GM12864 (cell line): ENCODE results near the gene PCNX2.

Experiments used
- DNase-seq: peaks from one replicate; pipeline ENCODE4 v3.0.0-alpha.2; 2011; ENCODE audit warnings: low read depth
- H3K4me3 ChIP-seq: 2 replicates; pipeline ENCODE4 v1.5.1; 2011; ENCODE audit warnings: mild to moderate bottlenecking, low read depth, low read length, control low read depth
- TF ChIP-seq, protein P1 (sequence below): IDR thresholded peaks from 2 replicates; pipeline ENCODE4 v1.5.1; 2011; ENCODE audit warnings: low read depth, mild to moderate bottlenecking, moderate library complexity, low read length, control low read depth, inconsistent platforms; ENCODE audit errors: missing control alignments

The PCNX2 gene

DNA sequence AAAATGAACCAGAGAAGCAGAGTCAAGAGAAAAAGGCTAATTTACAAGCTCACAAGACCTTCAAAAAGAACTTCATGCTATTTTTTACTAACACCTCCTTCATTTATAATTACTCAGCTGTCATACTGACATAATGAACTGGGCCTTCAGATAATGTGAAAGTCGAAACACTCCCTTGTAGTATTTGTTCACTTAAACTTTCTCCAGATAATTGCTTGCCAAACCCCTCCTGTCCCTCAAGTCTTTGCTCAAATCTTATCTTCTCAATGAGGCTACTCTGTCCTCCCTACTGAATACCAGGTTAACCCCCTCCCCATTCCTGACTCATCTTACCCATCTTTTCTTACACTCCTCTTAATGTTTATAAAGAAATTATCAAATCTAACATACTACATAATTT lies 20.9 kb upstream of the PCNX2 start:
- no peak overlapping the region for H3K4me3 ChIP-seq
- TF ChIP-seq, protein P1, sequence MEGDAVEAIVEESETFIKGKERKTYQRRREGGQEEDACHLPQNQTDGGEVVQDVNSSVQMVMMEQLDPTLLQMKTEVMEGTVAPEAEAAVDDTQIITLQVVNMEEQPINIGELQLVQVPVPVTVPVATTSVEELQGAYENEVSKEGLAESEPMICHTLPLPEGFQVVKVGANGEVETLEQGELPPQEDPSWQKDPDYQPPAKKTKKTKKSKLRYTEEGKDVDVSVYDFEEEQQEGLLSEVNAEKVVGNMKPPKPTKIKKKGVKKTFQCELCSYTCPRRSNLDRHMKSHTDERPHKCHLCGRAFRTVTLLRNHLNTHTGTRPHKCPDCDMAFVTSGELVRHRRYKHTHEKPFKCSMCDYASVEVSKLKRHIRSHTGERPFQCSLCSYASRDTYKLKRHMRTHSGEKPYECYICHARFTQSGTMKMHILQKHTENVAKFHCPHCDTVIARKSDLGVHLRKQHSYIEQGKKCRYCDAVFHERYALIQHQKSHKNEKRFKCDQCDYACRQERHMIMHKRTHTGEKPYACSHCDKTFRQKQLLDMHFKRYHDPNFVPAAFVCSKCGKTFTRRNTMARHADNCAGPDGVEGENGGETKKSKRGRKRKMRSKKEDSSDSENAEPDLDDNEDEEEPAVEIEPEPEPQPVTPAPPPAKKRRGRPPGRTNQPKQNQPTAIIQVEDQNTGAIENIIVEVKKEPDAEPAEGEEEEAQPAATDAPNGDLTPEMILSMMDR: no peak
- DNase-seq: no peak

DNA sequence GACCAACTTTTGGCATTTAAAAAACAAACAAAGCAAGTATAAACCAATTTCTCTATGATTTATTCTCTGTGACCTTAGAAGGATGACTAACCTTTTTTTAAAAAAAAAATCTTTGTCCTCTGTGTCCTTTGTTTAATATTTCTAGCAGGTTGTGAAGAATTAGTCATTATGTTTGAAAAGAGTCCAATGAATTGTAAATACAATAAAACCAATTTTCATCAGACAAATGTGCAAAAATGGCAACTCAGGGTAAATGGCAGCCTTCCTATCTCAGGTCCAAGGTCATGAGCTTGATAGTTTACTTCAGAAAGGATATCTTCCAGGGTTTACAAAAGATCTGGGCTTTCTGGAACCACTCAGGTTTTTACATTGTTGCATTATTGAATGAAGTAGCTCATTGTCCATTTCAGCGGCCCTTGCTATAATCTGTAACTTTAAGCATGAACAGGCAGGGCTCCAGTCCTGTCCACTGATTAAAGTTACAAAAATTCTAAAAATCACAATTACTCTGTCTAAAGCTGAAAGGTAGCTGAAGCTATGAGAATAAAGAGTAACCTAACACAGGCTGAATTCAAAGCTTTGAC lies 20.3 kb upstream of the PCNX2 start:
- TF ChIP-seq, protein P1: no peak
- no peak overlapping the region for H3K4me3 ChIP-seq
- no peak for DNase-seq

DNA sequence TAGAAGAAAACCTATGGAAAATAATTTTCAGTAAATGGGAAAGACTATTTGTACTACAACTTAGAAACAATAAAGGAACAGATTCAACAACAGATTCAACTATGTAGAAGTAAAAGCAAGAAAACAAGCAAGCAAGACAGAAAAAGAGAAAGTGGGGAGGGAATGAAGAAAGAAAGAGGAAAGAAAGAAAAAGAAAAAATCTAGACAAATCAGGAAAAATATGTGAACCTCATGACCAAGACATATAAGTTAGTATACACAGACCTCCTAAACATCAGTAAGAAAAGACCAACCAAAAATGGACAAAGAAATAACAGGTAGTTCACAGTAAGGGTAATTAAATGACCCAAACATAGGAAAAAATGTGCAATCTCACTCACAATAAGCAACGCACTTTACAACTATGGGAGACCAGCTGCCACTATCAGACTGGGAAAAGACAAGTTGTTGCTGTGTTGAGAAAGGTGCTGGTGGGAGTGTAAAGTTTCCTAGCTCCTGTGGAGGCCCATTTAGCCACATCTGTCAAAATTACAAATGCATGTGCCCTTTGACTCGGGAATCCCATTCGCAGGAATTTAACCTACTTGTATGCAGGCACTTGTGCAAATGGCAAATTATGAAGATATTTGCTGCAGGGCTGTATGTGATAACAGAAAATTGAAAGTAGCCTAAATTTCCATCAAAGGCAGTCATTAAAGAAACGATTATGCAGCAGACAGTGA lies 18.1 kb upstream of the PCNX2 start:
- TF ChIP-seq, protein P1: no peak
- DNase-seq: no peak
- H3K4me3 ChIP-seq: no peak overlapping the region

DNA sequence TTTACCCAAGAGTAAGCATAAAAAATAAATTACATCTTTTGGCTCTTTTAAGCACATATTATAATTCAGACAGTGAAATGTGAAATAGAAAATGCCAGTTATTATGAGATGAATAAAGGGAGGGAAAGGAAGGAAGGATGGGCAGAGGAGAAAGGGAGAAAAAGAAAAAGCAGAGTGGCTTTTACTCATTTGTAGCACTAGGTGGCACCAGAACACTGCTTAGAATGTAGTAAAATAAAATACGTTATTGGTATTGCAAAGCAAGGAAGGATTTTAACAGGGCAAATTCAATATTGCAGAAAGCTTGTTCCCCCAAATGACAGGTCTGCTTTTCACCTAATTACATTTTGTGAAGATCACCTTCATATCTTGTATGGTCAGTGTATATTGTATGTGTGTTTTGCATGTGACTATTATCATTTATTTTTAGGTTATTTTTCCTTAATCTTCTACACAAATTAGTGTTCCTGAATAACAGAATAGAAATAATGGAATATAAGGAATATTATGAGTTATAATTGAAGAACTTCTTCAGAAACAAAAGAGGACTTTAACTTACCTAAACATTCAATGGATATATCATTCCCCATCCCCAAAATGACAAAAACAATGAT lies 9.1 kb upstream of the PCNX2 start:
- DNase-seq: no peak
- TF ChIP-seq, protein P1: peak; percentile 71
- H3K4me3 ChIP-seq: no peak overlapping the region

DNA sequence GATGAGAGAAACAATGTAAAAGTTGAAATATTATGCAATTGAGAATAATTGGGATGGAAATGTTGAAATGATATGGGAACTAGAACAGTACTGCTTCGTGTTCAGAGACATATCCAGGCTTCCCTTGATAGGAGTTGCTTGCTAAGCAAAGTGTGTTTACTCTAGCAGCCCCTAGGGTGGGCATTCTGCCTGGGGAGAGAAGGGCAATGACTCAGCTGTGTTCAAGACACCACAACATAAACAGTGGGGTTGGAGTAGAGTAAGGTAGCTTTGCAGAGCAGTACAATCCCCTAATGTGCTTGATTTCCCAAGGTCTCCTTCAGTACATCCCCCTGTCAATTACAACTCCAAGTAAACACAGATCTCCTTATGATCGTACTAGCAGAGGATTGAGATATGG lies 4.8 kb upstream of the PCNX2 start:
- no peak overlapping the region for H3K4me3 ChIP-seq
- TF ChIP-seq, protein P1: no peak
- DNase-seq: no peak

DNA sequence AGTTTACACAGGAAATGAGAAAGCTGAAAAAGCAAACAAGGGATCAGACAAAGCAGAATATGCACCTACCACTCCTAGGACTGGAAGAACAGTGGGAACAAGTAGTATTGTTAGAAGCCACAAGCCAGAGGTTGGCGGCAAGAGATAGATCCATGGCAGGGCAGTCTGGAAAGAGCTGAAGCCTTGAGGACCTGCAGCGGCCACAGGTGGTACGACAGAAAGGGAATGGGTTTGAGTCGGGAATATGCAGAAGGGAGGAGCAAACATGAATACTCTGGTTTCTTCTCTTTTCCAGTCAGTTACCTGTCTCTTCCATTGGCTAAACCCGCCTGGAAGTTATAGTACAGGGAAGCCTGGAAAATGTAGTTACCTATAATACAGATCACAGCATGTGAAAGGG lies 3.9 kb upstream of the PCNX2 start:
- TF ChIP-seq, protein P1: no peak
- no peak for DNase-seq
- no peak overlapping the region for H3K4me3 ChIP-seq
